Activated CD8-positive, alpha-beta memory T cell treated with anti-CD3 and anti-CD28 coated beads, Interleukin-2, amount 50 U/mL, for 1 hour (primary cell): ENCODE data around the gene SEC22C.

Experiments
- DNase-seq: peaks from one replicate; pipeline ENCODE4 v3.0.0-alpha.2; 2020; ENCODE audit errors: extremely low read depth

The SEC22C gene

DNA sequence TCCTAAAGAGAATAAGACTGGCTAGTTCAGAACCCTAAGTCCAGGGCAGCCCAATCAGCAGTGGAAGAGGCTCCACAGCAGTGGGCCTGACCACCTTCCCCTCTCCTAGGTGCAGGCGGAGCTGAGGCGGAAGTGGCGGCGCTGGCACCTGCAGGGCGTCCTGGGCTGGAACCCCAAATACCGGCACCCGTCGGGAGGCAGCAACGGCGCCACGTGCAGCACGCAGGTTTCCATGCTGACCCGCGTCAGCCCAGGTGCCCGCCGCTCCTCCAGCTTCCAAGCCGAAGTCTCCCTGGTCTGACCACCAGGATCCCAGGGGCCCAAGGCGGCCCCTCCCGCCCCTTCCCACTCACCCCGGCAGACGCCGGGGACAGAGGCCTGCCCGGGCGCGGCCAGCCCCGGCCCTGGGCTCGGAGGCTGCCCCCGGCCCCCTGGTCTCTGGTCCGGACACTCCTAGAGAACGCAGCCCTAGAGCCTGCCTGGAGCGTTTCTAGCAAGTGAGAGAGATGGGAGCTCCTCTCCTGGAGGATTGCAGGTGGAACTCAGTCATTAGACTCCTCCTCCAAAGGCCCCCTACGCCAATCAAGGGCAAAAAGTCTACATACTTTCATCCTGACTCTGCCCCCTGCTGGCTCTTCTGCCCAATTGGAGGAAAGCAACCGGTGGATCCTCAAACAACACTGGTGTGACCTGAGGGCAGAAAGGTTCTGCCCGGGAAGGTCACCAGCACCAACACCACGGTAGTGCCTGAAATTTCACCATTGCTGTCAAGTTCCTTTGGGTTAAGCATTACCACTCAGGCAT, 45.6 kb downstream of the SEC22C start:
- no peak for DNase-seq

DNA sequence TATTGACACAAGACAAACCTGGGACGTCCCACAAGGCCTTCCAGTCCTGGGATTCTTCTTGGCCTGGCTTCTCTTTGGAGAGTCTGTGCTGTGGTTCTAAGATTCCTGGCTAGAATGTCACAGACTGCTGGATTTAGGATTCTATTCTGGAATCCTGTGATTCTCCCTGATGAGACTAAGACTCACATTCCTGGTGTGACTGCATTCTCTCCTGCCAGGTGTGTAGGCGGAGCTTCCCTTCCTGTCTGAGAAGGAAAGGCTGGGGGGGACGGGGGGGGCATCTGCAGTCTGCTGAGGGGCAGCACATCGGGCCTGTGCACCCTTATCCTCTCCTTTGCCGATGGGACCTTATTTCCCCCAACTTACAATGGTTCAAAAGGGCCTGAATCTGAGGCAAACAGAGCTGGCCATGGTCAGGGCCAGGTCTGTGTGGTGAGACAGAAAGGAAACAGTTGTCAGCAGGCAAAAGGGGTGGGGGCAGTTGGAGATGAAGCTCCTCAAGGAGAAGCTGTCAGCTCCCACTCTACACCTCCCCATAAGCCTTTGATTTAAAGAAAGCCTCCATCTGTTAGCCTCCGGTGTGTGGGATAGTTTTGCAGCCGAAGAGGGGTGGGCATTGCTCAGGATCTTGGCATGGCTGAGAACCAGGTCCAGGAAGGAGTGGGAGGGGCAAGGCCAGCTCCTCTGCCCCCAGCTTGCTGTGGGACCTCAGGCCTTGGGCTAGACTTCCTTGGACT, 48.4 kb downstream of the SEC22C start:
- DNase-seq, result no peak

DNA sequence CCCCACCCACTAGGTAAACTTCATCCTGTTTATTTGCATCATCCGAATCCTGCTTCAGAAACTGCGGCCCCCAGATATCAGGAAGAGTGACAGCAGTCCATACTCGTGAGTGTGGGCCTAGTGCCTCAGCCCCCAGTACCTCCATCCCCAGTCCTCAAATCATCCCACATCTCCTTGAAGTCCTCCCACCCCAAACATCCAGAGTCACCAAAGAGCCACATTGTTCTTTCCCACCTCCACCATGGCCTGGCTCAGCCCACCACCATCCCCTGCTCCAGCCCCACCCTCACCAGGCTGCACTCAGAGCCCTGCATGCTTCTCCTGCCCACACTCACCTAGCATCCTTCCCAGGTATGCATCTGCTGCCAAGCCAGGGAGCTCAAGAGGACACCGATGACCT, 49.5 kb downstream of the SEC22C start:
- no peak for DNase-seq

DNA sequence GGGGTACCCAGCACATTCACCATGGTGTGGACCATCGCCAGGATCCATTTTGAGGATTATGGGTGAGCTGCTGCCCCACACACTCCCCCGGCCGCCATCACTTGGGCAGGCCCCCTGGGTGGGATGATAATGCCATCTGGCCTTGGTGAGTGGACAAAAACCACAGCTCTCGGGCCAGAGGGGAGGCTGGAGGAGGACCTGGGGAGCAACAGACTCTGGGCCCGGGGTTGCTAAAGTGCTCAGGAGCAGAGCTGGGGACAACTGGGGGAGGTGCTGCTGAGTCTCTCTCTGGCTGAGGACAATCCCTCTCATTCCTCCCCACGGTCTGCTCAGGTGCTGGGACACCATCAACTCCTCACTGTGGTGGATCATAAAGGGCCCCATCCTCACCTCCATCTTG, 50.3 kb downstream of the SEC22C start:
- no peak for DNase-seq

DNA sequence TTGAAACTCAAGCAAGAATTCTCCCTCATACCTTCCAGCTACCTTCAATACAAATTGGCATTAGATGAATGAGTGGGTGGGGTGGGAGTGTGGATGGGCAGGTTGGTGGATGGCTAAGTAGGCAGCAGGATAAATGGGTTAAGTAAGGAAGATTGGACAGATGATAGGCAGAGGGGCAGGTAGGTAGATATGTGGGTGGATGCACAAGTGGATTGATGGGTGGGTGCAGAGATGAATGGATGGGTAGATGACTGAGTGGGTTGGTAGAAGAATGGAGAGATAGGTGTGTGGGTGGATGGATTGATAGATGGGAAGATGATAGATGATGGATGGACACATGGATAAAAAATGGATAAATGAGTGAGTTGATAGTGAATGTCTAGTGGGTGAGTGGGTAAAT, 51.7 kb downstream of the SEC22C start:
- DNase-seq, result no peak

DNA sequence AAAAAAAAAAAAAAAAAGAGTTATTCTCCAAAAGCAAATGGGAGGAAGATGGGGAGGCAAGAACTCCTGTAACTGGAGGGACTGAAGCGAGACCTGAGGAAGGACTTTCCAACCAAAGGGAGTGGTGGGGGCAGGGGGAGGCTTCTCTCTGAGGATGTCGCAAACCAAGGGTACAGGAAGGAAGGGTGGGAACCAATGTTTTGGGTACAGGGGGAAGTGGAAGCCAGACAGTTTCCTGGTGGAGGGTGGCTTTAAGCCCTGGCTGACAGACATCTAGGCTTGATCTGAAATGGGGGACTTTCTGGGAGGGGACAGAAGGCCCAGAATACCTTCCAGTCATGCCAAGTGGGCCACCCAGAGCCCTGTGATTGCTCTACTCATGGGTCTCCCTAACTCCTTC, 52.3 kb downstream of the SEC22C start:
- no peak for DNase-seq

DNA sequence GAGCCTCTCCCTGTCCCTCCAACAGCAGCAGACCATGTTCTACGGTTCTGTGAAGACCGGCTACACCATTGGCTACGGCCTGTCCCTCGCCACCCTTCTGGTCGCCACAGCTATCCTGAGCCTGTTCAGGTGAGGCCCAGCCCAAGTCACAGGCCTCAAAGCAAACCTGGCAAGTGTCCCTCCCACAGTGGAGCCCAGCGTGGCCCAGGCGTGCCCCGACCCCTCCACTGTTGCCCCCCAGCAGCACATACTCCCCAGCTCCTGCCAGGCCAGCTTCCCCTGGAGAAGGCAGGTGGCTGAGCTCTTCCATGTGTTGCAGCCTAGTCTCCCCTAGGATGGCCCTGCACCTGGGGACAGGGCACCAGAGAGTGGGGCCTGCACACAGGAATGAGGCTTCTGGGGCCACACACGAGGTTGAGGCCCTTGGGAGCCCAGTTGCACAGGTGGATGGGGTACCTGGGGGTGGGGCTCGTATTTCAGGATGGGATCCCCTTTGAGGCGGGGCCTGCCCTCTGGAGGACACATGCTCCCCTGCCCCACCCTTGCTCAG, 54.3 kb downstream of the SEC22C start:
- no peak for DNase-seq

DNA sequence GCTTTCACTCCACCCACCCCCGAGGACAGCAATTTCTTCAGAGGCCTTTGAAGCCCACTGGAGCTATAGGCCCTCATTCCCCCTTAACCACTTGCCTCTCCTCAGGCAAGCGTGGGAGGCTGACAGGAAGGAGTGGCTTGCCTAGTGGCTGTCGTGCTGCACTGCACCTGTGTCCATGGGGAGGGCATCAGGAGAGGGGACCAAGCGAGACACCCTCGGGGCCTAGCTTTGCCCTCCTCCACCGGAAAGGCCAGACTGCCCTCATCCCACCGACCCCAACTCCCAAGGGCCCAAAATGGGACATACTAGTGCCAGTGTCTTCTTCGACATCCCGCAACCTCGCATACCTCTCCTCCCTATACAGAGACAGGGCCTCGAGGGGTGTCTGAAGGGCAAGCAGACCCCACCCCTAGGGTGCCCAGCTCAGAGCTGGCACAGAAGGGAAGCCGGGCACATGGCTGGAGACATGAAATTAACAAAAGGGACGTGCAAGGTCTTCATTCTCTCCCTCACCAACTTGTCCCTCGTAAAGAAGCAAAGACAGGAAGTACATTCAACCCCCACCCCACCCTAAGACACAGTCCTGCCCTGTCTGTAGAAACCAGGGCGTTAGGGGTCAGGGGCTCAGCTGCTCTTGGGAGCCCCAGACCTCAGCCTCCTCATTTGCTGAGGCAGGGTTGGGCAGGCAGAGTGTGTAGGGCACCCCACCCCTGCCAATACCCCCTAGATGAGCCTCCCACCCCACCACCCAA, 55.0 kb downstream of the SEC22C start:
- DNase-seq, result no peak

DNA sequence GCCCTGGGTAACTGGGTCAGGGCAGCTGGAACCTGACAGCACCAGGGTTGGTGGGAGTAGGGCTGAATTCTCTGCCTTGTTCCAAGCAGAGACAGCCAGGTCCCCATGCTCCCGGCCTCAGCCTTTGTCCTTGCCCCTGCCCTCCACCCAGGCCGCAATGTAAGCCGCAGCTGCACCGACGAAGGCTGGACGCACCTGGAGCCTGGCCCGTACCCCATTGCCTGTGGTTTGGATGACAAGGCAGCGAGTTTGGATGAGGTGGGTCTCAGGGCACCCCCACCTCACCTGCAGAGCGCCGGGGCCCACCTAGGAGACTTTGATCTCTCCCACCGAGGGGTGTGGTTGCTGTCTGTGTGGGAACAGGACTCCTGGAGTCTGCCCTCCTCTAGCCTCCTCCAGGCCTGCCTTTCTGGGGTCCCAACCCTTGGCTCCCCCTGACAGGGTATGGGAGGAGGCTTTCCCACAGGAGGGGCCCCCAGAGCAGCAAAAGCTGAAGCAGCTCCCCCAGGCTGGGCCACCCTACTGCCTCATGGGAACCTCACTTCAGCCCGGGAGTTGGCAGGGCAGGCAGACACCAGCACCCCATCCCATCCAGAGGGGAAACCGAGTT, 55.9 kb downstream of the SEC22C start:
- no peak for DNase-seq

DNA sequence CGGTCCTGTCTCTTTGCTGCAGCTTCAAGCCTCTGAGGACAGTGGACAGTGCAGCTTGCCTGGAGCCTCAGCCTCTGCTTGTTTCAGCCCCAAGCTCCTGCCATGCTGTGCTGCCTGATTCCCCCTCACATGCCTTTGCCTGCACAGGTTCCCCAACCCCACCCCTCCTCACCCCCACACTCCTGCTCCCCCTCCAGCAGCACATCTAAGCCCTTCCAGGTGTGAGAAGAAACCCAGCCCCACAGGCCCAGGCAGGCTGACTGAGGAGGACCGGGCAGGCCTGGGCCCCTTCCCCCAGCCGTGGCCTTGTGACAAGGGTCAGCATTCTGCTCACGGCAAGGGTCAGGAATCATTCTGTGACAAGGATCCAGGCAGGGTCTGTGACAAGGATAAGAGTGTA, 56.6 kb downstream of the SEC22C start:
- DNase-seq, result no peak

DNA sequence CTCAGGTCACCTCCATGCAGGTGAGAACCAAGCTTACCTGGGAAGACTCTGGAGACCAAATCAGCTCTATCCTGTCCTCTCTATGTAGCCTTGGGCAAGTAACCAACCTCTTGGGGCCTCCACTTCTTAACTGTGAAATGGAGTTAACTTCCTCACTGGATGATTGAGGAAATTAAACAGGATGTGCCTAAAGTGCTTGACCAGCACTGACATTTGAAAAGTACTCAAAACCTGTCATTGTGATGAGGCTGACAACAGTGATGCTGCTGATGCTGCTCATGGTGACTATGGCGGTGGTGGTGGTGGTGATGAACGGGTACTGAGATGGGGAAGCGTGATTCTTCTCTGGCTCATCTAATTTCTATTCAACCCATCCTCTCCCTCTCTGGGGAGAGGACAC, 57.0 kb downstream of the SEC22C start:
- DNase-seq, result no peak

DNA sequence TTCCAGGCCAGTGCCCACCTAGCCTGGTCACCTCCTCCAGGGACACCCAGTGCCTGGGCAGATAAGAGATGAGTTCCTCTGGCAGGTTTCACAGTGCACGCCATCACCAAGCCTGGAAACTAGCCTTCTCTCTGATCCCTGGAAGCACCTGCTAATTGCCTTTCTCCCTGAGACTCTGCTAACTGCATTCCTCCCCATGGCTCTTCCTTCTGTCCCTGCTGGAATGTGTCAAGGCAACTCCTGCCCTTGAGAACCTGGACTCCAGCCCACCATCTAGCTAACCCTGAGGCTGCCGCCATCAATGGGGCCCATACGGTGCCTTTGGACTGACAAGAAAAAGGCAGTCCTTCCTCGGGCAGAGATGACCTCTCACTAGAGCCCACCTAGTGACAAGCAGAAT, 60.9 kb downstream of the SEC22C start:
- DNase-seq, result no peak

DNA sequence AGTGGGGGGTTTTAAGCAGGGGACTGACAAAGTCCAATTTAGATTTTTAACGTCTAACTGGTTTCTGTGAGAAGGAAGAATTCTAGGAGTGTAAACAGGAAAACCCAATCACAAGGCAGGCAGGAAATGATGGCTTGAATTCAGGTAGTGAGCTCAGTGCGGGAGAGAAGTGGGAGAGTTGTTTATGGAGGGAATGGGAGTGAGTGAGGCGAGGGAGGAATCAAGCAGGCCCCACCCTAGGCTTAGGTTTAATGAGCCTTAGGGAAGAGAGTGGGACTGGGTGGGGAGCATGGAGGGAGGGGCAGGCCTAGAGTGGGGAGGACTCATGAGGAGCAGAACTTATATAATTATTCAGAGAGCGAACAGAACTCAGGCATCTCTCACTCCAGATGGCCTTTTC, 61.4 kb downstream of the SEC22C start:
- DNase-seq, result no peak

DNA sequence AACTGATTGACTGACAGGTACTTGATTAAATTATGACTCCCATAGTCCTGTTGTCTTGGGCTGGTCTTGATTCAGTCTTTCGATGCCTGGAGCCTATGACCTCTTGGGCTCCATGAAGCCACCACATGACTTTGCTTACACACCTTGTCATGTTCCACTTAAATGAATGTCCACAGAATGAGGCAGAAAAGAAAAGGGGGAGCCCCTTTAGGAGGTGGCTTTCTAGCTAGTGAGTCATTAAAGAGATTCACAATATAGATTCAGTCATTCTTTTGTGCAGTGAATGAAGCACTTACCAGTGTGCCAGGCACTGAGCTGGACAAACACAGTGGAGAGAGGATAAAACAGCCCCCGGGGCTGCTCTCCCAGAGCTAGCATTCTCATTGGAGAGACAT, 62.2 kb downstream of the SEC22C start:
- no peak for DNase-seq

DNA sequence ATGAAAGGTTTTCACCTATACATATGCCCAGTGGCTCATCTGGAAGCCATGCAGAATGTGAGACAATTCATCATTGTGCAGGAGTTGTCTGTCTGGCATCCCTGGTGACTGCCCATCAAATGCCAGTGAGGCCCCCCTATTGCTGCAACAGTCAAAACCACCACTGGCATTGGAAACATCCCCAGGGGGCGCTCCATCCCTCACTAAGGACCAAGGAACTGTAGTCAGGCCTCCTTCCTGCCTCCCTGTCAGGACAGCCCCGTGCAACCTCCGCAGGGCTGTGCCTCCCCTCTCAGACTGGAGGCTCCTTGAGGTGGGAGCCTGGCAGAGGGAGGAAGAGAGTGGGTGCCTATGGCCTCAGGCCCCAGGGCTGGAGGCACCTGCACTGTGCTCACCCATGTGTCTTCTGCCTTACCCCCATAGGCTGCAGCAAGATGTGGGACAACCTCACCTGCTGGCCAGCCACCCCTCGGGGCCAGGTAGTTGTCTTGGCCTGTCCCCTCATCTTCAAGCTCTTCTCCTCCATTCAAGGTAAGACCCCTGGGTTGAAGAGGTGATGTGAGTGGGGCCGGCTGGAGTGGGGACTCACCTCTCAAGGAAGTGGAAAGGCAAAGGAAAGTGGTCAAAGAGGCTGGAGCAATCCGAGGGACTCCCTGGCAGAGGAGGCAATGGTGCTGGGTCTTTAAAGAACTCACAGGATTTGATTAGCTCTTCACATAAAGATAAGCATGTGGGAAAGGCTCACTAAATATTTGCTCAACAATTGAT, 62.8 kb downstream of the SEC22C start:
- DNase-seq, result no peak

DNA sequence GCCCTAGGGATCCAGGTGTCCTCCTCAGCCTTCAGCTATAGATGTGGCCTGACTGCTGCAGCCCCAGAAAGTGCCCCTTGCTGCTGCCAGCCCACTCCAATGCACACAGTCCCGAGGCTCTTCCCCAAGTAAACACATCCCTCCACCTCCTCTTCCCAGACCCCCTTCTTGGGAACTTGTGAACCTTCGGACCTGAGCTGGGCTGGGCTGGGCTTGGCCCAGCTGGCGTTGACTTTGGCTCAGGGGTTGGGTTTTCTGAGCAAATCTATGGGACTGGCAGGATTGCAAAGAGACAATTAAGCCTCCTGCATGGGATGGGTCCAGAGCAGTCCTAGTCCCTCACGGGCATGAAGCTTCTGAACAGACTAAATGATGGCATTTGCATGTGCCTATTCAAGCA, 64.7 kb downstream of the SEC22C start:
- DNase-seq, result no peak

DNA sequence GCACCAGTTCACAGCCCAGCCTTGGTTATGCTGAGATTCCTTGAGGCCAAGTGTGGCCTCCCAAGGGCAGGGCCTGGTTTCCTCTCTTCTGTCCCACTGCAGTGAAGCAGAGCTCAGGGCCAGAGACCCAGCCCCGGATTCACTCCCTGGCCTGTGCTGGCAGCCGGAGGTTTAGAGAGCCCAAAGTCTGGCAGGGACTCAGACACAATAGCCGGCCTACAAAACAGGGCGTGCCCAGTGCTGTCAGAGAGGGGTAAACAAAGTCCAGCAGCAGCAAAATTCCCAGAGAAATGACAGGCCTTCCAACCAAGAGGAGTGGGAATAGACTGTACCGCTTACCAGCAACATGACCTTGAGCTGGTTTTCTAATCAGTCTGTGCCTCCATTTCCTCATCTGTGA, 65.3 kb downstream of the SEC22C start:
- DNase-seq, result no peak

DNA sequence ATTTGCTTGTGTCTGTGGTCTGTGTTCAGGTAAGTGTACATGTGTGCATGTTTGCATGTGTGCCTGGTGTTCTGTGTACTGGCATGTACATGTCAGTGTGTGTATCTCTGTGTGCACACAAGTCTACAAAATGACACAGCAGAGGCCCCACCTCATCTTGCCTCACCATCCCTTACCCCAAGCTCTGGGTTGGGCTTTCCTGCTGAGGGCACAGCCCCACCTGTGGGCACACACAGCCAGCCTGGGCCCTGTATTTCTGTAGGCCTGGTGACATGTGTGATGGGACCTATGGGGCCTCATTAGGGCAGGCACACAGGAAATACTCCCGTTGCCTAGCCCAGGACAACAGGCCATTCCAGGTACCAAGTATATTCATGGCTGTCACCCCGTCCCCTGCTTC, 65.8 kb downstream of the SEC22C start:
- no peak for DNase-seq

DNA sequence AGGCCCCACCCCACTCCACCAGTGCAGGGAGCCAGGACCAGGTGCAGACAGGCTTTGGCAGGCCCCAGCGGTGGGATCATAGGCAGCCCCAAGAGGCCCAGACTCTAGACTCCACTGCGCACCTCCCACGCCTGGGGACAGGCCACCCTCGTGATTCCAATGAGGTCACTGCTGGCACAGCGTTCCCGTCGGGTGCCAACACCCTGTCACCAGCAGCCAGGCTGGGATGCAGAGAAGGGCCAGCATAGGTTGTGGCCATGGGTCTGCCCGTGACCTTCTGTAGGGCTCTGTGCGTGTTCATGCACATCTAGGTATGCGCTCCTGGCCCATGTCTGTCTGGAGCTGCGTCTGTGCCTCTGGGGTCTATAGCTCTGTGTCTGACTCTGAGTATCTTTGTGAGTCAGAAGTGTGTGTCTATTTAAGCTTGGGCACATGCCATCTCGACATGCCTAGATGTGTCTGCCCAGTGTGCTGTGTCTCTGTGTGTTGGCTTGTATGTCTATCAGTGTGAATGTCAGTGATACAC, 66.3 kb downstream of the SEC22C start:
- no peak for DNase-seq

DNA sequence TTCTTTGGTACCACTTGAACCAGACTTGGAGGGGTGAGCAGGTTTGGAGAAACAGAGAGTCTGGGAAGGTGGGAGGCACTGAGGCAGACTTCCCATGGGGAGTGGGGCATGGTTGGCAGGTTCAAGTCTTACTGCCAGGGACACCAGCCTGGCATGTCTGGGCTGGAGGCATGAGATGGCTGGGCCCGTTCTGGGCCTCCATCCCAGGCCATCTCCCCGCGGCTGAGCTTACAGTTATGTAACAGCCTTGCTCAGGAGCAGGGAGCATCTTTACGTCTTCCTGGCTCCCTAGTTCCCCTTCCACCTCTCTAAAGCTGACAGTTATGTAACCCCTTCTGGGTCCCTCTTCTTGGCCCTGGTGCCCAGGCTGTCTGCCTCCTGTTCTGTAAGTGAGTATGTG, 66.9 kb downstream of the SEC22C start:
- DNase-seq, result no peak

DNA sequence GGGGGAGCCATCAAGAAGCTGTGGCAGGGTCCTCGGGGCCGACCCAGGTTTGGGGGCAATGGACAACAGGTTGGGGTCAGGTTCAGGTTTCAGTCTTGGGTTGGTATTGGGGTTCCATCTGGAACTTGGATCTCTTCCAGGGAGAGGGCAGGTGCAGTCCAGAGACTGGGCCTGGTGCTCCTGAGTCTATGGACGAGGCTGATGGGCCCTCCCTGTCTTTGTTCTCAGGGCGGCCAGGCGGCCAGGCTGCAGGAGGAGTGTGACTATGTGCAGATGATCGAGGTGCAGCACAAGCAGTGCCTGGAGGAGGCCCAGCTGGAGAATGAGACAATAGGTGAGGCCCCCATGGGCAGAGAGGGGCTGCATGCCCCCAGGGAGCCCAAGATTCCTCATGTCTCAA, 68.2 kb downstream of the SEC22C start:
- no peak for DNase-seq
